Spleen (tissue), 11 donors: ENCODE data around the gene KREMEN1. TPM values are rescaled to one million over a fixed set of nuclear protein-coding genes. Genes with fewer than 3 reads are reported as not detected.

Experiments
- DNase-seq: peaks from one replicate; pipeline ENCODE4 v3.0.0-alpha.2; 2020
- H3K27ac ChIP-seq, 8 donors: fragments of 200-600 bp; sonication (generic) in 7 of 8; 1 replicate in 4 of 8; 2 replicates in 4 of 8; pipeline versions ENCODE4 v1.5.0 to v1.8.0; 2016 to 2021; ENCODE audit warnings: inconsistent platforms in 4 of 8, mild to moderate bottlenecking in 4 of 8, moderate library complexity in 1 of 8
- H3K27me3 ChIP-seq, 7 donors: fragments of 200-600 bp; sonication (generic) in 6 of 7; replicated peaks in 1 of 7; 1 replicate in 4 of 7; 2 replicates in 3 of 7; pipeline versions ENCODE4 v1.5.0 to v1.8.0; 2016 to 2021; ENCODE audit warnings: inconsistent platforms in 3 of 7, mild to moderate bottlenecking in 1 of 7
- H3K36me3 ChIP-seq, 6 donors: fragments of 200-600 bp; sonication (generic) in 5 of 6; 1 replicate in 4 of 6; 2 replicates in 2 of 6; pipeline versions ENCODE4 v1.5.0 to v1.8.0; 2016 to 2021; ENCODE audit warnings: inconsistent platforms in 2 of 6
- H3K4me1 ChIP-seq, 6 donors: fragments of 200-600 bp; sonication (generic) in 5 of 6; 1 replicate in 3 of 6; 2 replicates in 3 of 6; pipeline versions ENCODE4 v1.5.0 to v1.8.0; 2016 to 2021; ENCODE audit warnings: inconsistent platforms in 3 of 6
- H3K4me3 ChIP-seq, 8 donors: fragments of 200-600 bp; sonication (generic) in 7 of 8; 1 replicate in 4 of 8; 2 replicates in 4 of 8; pipeline versions ENCODE4 v1.5.0 to v1.8.0; 2016 to 2021; ENCODE audit warnings: inconsistent platforms in 4 of 8, mild to moderate bottlenecking in 4 of 8, moderate library complexity in 2 of 8
- H3K9me3 ChIP-seq, 8 donors: fragments of 200-600 bp; sonication (generic) in 7 of 8; 1 replicate in 4 of 8; 2 replicates in 4 of 8; pipeline versions ENCODE4 v1.5.0 to v1.8.0; 2016 to 2021; ENCODE audit warnings: inconsistent platforms in 4 of 8
- CTCF ChIP-seq, 11 experiments: fragments of 200-600 bp in 7 of 11; fragments of 450-650 bp in 4 of 11; sonication (generic) in 4 of 11; IDR thresholded peaks in 8 of 11; conservative IDR thresholded peaks in 3 of 11; 1 replicate in 7 of 11; 2 replicates in 4 of 11; pipeline versions ENCODE4 v1.4.0 to v1.8.0; 2016 to 2021; ENCODE audit warnings: antibody characterized with exemption in 11 of 11, inconsistent platforms in 4 of 11, mild to moderate bottlenecking in 1 of 11
- POLR2A ChIP-seq, 3 donors: fragments of 450-650 bp; IDR thresholded peaks; one replicate each; pipeline ENCODE4 v1.5.1; 2017; ENCODE audit warnings: antibody characterized with exemption in 3 of 3, mild to moderate bottlenecking in 1 of 3
- POLR2AphosphoS5 ChIP-seq, 3 donors: sonication (generic); formaldehyde crosslinking; IDR thresholded peaks; one replicate each; pipeline ENCODE4 v1.5.1; 2017; ENCODE audit warnings: antibody characterized with exemption in 3 of 3
- WGBS, 5 donors: extraction: QIAGEN DNeasy Blood & Tissue Kit in 3 of 5; methylation state at CpG; one replicate each; pipeline versions ENCODE4 v1.1.5 to v1.1.7; 2013 to 2018; 5-methylcytosine and 5-hydroxymethylcytosine counted together
- intact Hi-C: fragments of 100-400 bp; cut with DNase I; formaldehyde crosslinking; loops from one replicate; pipeline ENCODE4 v1.15.0; 2023; ENCODE audit warnings: low total_unique reads
- polyA plus RNA-seq, 3 donors: library from polyadenylated mRNA; stranded (reverse); fragments of 200-250 nt; gene quantifications; one replicate each; pipeline ENCODE4 v1.2.1, GENCODE V29; 2013
- total RNA-seq, 7 donors: library from RNA; depleted of rRNA in 3 of 7; stranded (reverse); fragments of >200 nt in 3 of 7; fragmentation: NEBNext Ultra II Directional in 4 of 7; extraction: Animal tissue kit (Norgen Biotek cat#: 25700) in 4 of 7; gene quantifications; one replicate each; pipeline versions ENCODE4 v1.1.0 to v1.2.1, GENCODE V29; 2016 to 2021
- donor health status: healthy with polysubstance abuse.
- donor health status: DM: no; HTN: no; CAD: no; lungs with moderate emphysema.
- donor health status: DM: no; HTN: no; CAD: no.
- donor health status: Bipolar disorder and iron deficiency.
- donor health status: healthy.
- donor health status: DM: no; HTN: no; CAD: no.
- donor health status: DM: yes; HTN: yes; CAD: no.

KREMEN1 gene
- total and polyA plus RNA-seq, 10 donors = 1.5 to 41.3 (median 25.1) TPM

GRCh38 chr22:29186302-29186701 lies 113.5 kb downstream of the KREMEN1 start:
- peaks cover 0 to 5% (median 0%) of the 10 kb centered on the region in 6 donors for H3K36me3 ChIP-seq
- intact Hi-C loops = no loop called here
- WGBS, 5 donors = 94 to 100% (median 97%) methylated on average over 1 of the region's 1 CpG
- peaks cover 0 to 3% (median 0%) of the 10 kb centered on the region in 8 donors for H3K9me3 ChIP-seq
- H3K4me3 ChIP-seq = no peak overlapping the region
- H3K4me1 ChIP-seq = no peaks in the 10 kb centered on the region
- no peak overlapping the region for H3K27ac ChIP-seq
- DNase-seq = no peak
- TF ChIP-seq POLR2A (IDR thresholded peaks at IDR 0.05) (no peak), CTCF (IDR thresholded peaks at IDR 0.05 in 8 of 11, conservative IDR thresholded peaks at IDR 0.05 in 3 of 11) (no peak), POLR2AphosphoS5 (IDR thresholded peaks at IDR 0.05) (no peak)
- H3K27me3 ChIP-seq = peaks cover 0 to 9% (median 0%) of the 10 kb centered on the region in 7 donors

- no peak for DNase-seq
- intact Hi-C loops = no loop called here
Observed at GRCh38 chr22:29187831-29188230, 115.0 kb downstream of the KREMEN1 start.

GRCh38 chr22:29190051-29190450 lies 117.2 kb downstream of the KREMEN1 start:
- TF ChIP-seq CTCF (IDR thresholded peaks at IDR 0.05 in 8 of 11, conservative IDR thresholded peaks at IDR 0.05 in 3 of 11) (no peak), POLR2AphosphoS5 (IDR thresholded peaks at IDR 0.05) (no peak), POLR2A (IDR thresholded peaks at IDR 0.05) (no peak)
- Histone ChIP-seq H3K9me3 (peaks cover 0 to 15% (median 3%) of the 10 kb centered on the region in 8 donors), H3K27me3 (peaks cover 0 to 7% (median 0%) of the 10 kb centered on the region in 7 donors), H3K36me3 (no peaks in the 10 kb centered on the region), H3K27ac (no peak overlapping the region), H3K4me3 (no peak overlapping the region), H3K4me1 (peaks cover 0 to 4% (median under 1%) of the 10 kb centered on the region in 6 donors)
- intact Hi-C loops = no loop called here
- DNase-seq = no peak
- WGBS, 5 donors = 76 to 93% (median 83%) methylated on average over 8 of the region's 8 CpGs

More at GRCh38 chr22:29187831-29188230, 115.0 kb downstream of the KREMEN1 start:
- Histone ChIP-seq H3K27me3 (peaks cover 0 to 9% (median 0%) of the 10 kb centered on the region in 7 donors), H3K4me1 (no peaks in the 10 kb centered on the region), H3K9me3 (peaks cover 0 to 3% (median 0%) of the 10 kb centered on the region in 8 donors), H3K4me3 (no peak overlapping the region), H3K36me3 (no peaks in the 10 kb centered on the region), H3K27ac (no peak overlapping the region)
- no peak for TF ChIP-seq POLR2A (IDR thresholded peaks at IDR 0.05)
- no peak for TF ChIP-seq POLR2AphosphoS5 (IDR thresholded peaks at IDR 0.05)
- no peak for TF ChIP-seq CTCF (IDR thresholded peaks at IDR 0.05 in 8 of 11, conservative IDR thresholded peaks at IDR 0.05 in 3 of 11)
- 69 to 94% (median 92%) methylated on average over 4 to 7 of the region's 7 CpGs for WGBS, 5 donors

- Histone ChIP-seq H3K4me1 (peaks cover 0 to 12% (median 8%) of the 10 kb centered on the region in 6 donors), H3K9me3 (peaks cover 0 to 15% (median 3%) of the 10 kb centered on the region in 8 donors), H3K27ac (no peak overlapping the region), H3K27me3 (peaks cover 0 to 6% (median 0%) of the 10 kb centered on the region in 7 donors), H3K36me3 (no peaks in the 10 kb centered on the region), H3K4me3 (no peak overlapping the region)
- TF ChIP-seq POLR2A (IDR thresholded peaks at IDR 0.05) = no peak
- intact Hi-C loops = no loop called here
- DNase-seq = no peak
- 84 to 95% (median 95%) methylated on average over 10 of the region's 10 CpGs for WGBS, 5 donors
Observed at GRCh38 chr22:29190918-29191317, 118.1 kb downstream of the KREMEN1 start.
